GM12892 (cell line): ENCODE data around the gene KRT27.
"Not testable (repeated sequence)": the region's sequence is repeated elsewhere in the genome, so short reads cannot be mapped to it uniquely, and the experiment has no call there.

Experiments
- DNase-seq: peaks from one replicate; pipeline ENCODE4 v3.0.0; 2011; ENCODE audit not compliant: insufficient read length
- FAIRE-seq: peaks from 2 replicates; lab custom pipeline; 2011; peaks lifted over from hg19 to GRCh38; lab: Jason Lieb, UNC
- POLR2A ChIP-seq: IDR thresholded peaks from 2 replicates; pipeline ENCODE4 v1.6.1; 2011; ENCODE audit warnings: low read depth, low read length, control low read depth
- POLR2AphosphoS5 ChIP-seq: IDR thresholded peaks from 2 replicates; pipeline ENCODE4 v1.6.1; 2011; ENCODE audit warnings: low read depth, low read length, control low read depth
- TAF1 ChIP-seq: IDR thresholded peaks from 2 replicates; pipeline ENCODE4 v1.6.1; 2011; ENCODE audit warnings: low read depth, mild to moderate bottlenecking, control low read depth, low read length, borderline replicate concordance

KRT27 gene

GRCh38 chr17:40818733-40819527 lies 36.6 kb upstream of the KRT27 start:
- TF ChIP-seq POLR2AphosphoS5 (no peak), TAF1 (no peak), POLR2A (no peak; the same call in 1 of the 2 replicates)
- peak; percentile 73 for FAIRE-seq
- peak; percentile 41 for DNase-seq

GRCh38 chr17:40818343-40818732 lies 36.0 kb upstream of the KRT27 start:
- TF ChIP-seq POLR2AphosphoS5 (no peak), POLR2A (no peak), TAF1 (no peak)
- no peak for FAIRE-seq
- no peak for DNase-seq

GRCh38 chr17:40817103-40817682 lies 34.8 kb upstream of the KRT27 start:
- FAIRE-seq, result no peak
- no peak for DNase-seq
- 0 out of 2 replicates have a peak, but pooled peaks have one; percentile 27 for TF ChIP-seq POLR2AphosphoS5
- no peak for TF ChIP-seq TAF1
- TF ChIP-seq POLR2A, result no peak

- no peak for DNase-seq
- TF ChIP-seq POLR2AphosphoS5, result no peak
- no peak for TF ChIP-seq POLR2A
- no peak for TF ChIP-seq TAF1
- no peak for FAIRE-seq
These were observed 34.2 kb upstream of the KRT27 start for GRCh38 chr17:40816569-40816968.

GRCh38 chr17:40815381-40815780 lies 33.0 kb upstream of the KRT27 start:
- TF ChIP-seq TAF1 (no peak), POLR2A (no peak), POLR2AphosphoS5 (no peak)
- no peak for FAIRE-seq
- DNase-seq, result no peak

GRCh38 chr17:40814657-40815056 lies 32.3 kb upstream of the KRT27 start:
- not testable (repeated sequence) for FAIRE-seq, DNase-seq

- TF ChIP-seq POLR2A (no peak), POLR2AphosphoS5 (no peak), TAF1 (no peak)
- FAIRE-seq (no peak), DNase-seq (no peak)
These were observed 31.5 kb upstream of the KRT27 start for GRCh38 chr17:40813804-40814203.

- no peak for FAIRE-seq
- DNase-seq, result no peak
- TF ChIP-seq POLR2A (no peak), POLR2AphosphoS5 (no peak), TAF1 (no peak)
These were observed 30.3 kb upstream of the KRT27 start for GRCh38 chr17:40812639-40813038.

GRCh38 chr17:40810494-40810893 lies 28.1 kb upstream of the KRT27 start:
- DNase-seq, result no peak
- FAIRE-seq, result no peak
- TF ChIP-seq POLR2A (no peak), POLR2AphosphoS5 (no peak), TAF1 (no peak)

GRCh38 chr17:40809721-40810421 lies 27.5 kb upstream of the KRT27 start:
- FAIRE-seq, result no peak
- TF ChIP-seq POLR2AphosphoS5, result no peak
- no peak for TF ChIP-seq POLR2A
- no peak for TF ChIP-seq TAF1
- no peak for DNase-seq

- no peak for TF ChIP-seq TAF1
- TF ChIP-seq POLR2A, result no peak
- no peak for TF ChIP-seq POLR2AphosphoS5
- DNase-seq (no peak), FAIRE-seq (no peak)
These were observed 23.8 kb upstream of the KRT27 start for GRCh38 chr17:40806131-40806530.

GRCh38 chr17:40803617-40804082 lies 21.3 kb upstream of the KRT27 start:
- TF ChIP-seq POLR2AphosphoS5 (no peak), TAF1 (no peak), POLR2A (no peak)
- DNase-seq (peak; percentile 31), FAIRE-seq (peak; percentile 91)
